PFSK-1 (cell line): ENCODE results near the gene GAS5.

Experiments
- FOXP2 ChIP-seq: optimal IDR thresholded peaks from 2 replicates; pipeline ENCODE3; 2011; ENCODE audit warnings: borderline replicate concordance, control low read depth, inconsistent platforms; ENCODE audit not compliant: insufficient read depth; ENCODE audit errors: extremely low read length, extremely low read depth
- POLR2AphosphoS5 ChIP-seq: IDR thresholded peaks from 2 replicates; pipeline ENCODE4 v1.6.1; 2012; ENCODE audit warnings: low read depth, mild to moderate bottlenecking, control low read depth, low read length, moderate library complexity
- SIN3A ChIP-seq: IDR thresholded peaks from 2 replicates; pipeline ENCODE4 v1.6.1; 2012; ENCODE audit warnings: mild to moderate bottlenecking, low read length, moderate library complexity, borderline replicate concordance; ENCODE audit not compliant: insufficient read depth
- TAF1 ChIP-seq: IDR thresholded peaks from 2 replicates; pipeline ENCODE4 v1.6.1; 2012; ENCODE audit warnings: low read length, control low read depth, borderline replicate concordance; ENCODE audit not compliant: insufficient read depth
- TF ChIP-seq, protein P1 (sequence below), 2 experiments: IDR thresholded peaks; 2 replicates each; pipeline versions ENCODE4 v1.6.1 to v1.8.0; 2011 to 2012; ENCODE audit warnings: low read depth in 2 of 2, low read length in 2 of 2, control low read depth in 1 of 2, inconsistent platforms in 1 of 2, mild to moderate bottlenecking in 1 of 2, moderate library complexity in 1 of 2; ENCODE audit not compliant: insufficient read depth in 1 of 2

DNA sequence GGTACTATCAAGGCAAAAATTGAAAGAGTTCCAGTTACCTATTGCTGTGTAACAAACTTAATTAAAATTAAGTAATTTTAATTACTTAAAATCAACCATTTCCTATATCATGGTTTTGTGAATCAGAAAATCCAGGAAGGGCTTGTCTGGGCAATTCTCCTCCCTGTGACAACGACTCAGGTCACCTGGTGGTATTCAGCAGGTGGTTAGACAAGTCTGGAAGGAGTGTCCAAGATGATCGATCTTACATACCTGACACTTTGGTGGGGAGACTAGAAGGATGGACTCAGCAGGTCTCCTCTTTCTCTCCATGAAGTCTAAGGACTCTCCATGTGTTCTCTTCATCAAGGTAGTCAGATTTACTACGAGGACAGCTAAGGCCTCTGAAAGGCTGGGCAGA is 26.4 kb upstream of the GAS5 start:
- TF ChIP-seq POLR2AphosphoS5 (no peak), TAF1 (no peak), SIN3A (no peak), FOXP2 (no peak)
- TF ChIP-seq, protein P1, sequence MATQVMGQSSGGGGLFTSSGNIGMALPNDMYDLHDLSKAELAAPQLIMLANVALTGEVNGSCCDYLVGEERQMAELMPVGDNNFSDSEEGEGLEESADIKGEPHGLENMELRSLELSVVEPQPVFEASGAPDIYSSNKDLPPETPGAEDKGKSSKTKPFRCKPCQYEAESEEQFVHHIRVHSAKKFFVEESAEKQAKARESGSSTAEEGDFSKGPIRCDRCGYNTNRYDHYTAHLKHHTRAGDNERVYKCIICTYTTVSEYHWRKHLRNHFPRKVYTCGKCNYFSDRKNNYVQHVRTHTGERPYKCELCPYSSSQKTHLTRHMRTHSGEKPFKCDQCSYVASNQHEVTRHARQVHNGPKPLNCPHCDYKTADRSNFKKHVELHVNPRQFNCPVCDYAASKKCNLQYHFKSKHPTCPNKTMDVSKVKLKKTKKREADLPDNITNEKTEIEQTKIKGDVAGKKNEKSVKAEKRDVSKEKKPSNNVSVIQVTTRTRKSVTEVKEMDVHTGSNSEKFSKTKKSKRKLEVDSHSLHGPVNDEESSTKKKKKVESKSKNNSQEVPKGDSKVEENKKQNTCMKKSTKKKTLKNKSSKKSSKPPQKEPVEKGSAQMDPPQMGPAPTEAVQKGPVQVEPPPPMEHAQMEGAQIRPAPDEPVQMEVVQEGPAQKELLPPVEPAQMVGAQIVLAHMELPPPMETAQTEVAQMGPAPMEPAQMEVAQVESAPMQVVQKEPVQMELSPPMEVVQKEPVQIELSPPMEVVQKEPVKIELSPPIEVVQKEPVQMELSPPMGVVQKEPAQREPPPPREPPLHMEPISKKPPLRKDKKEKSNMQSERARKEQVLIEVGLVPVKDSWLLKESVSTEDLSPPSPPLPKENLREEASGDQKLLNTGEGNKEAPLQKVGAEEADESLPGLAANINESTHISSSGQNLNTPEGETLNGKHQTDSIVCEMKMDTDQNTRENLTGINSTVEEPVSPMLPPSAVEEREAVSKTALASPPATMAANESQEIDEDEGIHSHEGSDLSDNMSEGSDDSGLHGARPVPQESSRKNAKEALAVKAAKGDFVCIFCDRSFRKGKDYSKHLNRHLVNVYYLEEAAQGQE (IDR thresholded peaks at IDR 0.05; ENCODE audit: insufficient read depth in 1 of 2, low read depth in 2 of 2, low read length in 2 of 2): no peak
